ENCODE results near the gene PRTFDC1. TPM values are rescaled to one million over a fixed set of nuclear protein-coding genes. Genes with fewer than 3 reads are reported as not detected.

PRTFDC1 gene
- total RNA-seq, 2 experiments from 2014 or later = 2.2 to 2.7 TPM

DNA sequence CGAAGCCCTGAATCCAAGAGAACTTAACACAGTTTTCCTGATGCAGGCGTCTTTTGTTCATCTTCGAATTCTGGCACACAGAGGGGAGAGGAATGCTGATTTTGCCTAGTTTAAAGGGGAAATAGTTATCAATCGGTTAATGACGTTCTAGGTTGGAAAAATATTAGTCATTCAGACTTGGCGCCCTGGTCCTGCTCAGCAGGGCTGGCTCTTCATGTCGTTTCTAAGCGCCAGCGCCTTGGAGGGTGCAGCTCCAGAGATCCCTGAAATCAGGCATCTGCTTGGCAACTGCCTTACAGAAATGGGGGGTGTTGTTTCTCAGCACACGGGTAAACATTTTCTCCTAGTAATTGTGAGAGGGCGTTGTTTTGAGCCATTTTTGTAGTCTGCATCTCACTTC, 1.3 kb upstream of the PRTFDC1 start:
- DNase-seq (no peak), ATAC-seq (no peak)
- no peaks in the 10 kb centered on the region for H3K27me3 Mint-ChIP-seq
- H3K36me3 Mint-ChIP-seq (ENCODE audit: low read depth) = no peaks in the 10 kb centered on the region
- H3K4me1 Mint-ChIP-seq (ENCODE audit: low read depth) = peaks cover 22% of the 10 kb centered on the region
- H3K4me3 Mint-ChIP-seq = peak overlapping the region; percentile 77
- ChIA-PET CTCF (interaction anchor here (0.8 to 1.6 kb wide), 2 partner anchors 9 to 127 kb away, joined by 4 read pairs; no protein-coding TSS in a partner anchor), POLR2A (no interaction called here)
- H3K9me3 Mint-ChIP-seq = no peaks in the 10 kb centered on the region
- intact Hi-C loops (cut with micrococcal nuclease) = no loop called here
- TF ChIP-seq, protein P1, sequence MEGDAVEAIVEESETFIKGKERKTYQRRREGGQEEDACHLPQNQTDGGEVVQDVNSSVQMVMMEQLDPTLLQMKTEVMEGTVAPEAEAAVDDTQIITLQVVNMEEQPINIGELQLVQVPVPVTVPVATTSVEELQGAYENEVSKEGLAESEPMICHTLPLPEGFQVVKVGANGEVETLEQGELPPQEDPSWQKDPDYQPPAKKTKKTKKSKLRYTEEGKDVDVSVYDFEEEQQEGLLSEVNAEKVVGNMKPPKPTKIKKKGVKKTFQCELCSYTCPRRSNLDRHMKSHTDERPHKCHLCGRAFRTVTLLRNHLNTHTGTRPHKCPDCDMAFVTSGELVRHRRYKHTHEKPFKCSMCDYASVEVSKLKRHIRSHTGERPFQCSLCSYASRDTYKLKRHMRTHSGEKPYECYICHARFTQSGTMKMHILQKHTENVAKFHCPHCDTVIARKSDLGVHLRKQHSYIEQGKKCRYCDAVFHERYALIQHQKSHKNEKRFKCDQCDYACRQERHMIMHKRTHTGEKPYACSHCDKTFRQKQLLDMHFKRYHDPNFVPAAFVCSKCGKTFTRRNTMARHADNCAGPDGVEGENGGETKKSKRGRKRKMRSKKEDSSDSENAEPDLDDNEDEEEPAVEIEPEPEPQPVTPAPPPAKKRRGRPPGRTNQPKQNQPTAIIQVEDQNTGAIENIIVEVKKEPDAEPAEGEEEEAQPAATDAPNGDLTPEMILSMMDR (IDR thresholded peaks at IDR 0.05) = no peak
- H3K27ac Mint-ChIP-seq = peak overlapping the region; percentile 86

DNA sequence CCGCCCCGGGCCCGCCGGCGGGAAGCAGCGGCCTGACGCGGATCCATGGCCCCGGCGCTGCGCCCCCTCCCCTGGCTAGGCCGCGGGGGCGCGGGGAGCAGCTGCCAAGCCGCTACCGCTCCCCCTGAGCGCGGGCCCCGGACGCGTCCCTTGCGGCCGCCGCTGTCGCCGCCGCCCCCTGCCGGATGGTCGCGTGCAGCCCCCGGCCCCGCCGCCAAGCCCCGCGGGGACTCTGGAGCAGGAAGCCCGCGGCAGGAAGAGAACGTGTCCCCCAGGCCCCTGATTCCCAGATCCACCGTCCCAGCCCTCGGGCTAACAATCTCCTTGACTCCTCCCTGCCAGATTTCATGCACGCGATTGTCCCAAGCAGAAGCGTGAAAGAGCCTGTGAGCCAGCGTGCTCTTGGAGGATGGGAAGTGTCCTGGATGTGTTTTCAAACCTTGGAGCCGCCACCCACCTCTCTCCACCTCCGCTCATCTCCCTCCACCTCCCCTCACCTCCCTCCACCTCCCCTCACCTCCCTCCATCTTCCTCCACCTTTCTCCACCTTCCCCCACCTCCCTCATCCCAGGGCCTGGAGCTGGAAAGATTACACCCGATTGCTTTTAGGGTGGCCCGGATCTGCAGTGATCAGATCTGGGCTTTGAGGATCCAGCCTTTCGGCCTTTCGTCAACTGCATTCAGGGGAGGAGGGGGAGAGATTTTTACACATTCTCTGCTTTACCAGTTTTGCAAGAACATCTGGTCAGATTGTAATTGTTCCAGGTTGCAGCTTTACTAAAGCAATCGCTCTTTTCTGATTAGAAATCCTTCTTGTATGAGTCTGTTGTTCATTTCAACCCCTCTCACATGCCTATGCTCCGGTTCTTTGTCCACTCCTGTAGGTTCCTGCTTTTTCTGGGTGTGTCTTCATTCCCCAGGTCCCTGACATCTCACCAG, 570 bp upstream of the PRTFDC1 start:
- Mint-ChIP-seq H3K4me1 (ENCODE audit: low read depth) (peaks cover 29% of the 10 kb centered on the region), H3K4me3 (peak overlapping the region; percentile 77), H3K27ac (peak overlapping the region; percentile 86), H3K9me3 (no peaks in the 10 kb centered on the region), H3K36me3 (ENCODE audit: low read depth) (no peaks in the 10 kb centered on the region), H3K27me3 (no peaks in the 10 kb centered on the region)
- TF ChIP-seq, protein P1 (IDR thresholded peaks at IDR 0.05) = peak; percentile 43
- ATAC-seq = peak; percentile 57
- POLR2A ChIA-PET = interaction anchor here (1.0 to 1.7 kb wide), 4 partner anchors 10 to 97 kb away, joined by 3 to 8 read pairs (median 3); no protein-coding TSS in a partner anchor
- DNase-seq = peak; percentile 43
- intact Hi-C loops (cut with micrococcal nuclease) = no loop called here
- CTCF ChIA-PET = interaction anchor here (0.8 to 1.6 kb wide), 3 partner anchors 9 to 246 kb away, joined by 4 read pairs; no protein-coding TSS in a partner anchor

DNA sequence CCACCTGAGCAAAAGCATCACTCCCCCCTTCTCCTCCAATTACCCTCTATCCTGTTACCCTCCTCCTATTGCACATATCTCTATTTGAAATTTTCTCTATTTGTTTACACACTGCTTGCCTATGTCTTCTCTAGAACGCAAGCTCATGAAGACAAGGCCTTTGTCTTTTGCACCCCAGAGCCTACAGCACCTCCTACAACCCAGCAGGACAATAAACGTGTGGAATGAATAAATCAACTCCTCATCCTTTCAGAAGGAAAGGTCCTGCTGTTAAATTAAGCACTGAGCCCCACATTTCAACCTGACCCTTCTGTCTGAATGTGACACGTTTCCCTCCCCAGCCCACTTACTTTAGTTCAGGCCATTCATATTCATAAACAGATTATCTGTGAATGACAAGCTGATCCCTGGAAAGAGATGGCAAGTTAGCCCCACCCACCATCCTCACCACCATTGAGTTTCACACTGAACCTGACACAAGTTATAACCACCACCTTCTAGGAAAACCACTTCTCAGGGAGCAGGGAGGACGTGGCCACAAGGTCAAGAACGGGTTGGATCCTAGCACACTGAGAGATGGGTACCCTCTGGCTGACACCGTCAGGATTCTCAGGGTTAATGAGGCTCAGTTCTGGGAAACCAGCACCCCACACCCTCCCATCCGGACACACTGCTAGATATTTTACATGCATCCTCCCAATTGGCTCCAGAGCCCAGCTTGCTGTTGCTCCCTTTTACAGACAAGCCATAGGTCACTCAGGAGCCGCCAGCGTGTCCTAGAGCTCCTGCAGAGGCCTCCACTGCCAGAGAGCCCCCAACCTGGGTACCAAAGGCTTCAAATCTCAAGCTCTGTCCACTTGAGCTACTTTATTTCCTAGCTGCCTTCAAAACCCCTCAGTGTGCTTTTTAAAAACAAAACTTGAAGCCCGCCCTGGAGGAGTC, 934 bp downstream of the PRTFDC1 start:
- peak overlapping the region; percentile 71 for H3K4me3 Mint-ChIP-seq
- CTCF ChIA-PET = interaction anchor here (1.1 to 1.6 kb wide), 3 partner anchors 57 to 334 kb away, joined by 3 to 4 read pairs (median 4); no protein-coding TSS in a partner anchor
- peaks cover 38% of the 10 kb centered on the region for H3K4me1 Mint-ChIP-seq (ENCODE audit: low read depth)
- intact Hi-C loops (cut with micrococcal nuclease) = no loop called here
- TF ChIP-seq, protein P1 (IDR thresholded peaks at IDR 0.05) = no peak
- DNase-seq (peak; percentile 62), ATAC-seq (peak; percentile 62)
- no peaks in the 10 kb centered on the region for H3K9me3 Mint-ChIP-seq
- POLR2A ChIA-PET = interaction anchor here (0.9 to 1.7 kb wide), 4 partner anchors 8 to 229 kb away, joined by 3 to 8 read pairs (median 3); no protein-coding TSS in a partner anchor
- H3K36me3 Mint-ChIP-seq (ENCODE audit: low read depth) = no peaks in the 10 kb centered on the region
- peak overlapping the region; percentile 84 for H3K27ac Mint-ChIP-seq
- no peaks in the 10 kb centered on the region for H3K27me3 Mint-ChIP-seq

DNA sequence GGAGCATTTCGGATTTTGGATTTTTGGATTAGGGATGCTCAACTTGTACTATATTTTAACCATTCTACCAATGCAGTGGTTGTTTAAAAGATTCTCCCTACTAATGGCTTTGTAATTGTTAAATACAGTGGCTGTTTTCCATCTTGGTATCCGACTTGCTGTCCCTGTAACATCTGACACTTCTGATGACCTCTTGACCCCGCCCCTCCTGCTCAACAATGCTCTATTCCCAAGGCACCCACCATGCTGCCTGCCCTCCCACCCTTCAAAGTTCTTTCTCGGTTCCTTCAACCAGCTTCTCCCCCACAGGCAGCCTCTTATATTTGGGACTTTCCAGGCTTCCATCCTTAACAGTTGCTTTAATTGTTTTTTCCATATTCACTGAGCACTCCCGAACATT, 2.0 kb downstream of the PRTFDC1 start:
- Mint-ChIP-seq H3K9me3 (no peaks in the 10 kb centered on the region), H3K27me3 (no peaks in the 10 kb centered on the region), H3K4me3 (no peak overlapping the region), H3K27ac (peak overlapping the region; percentile 22), H3K36me3 (ENCODE audit: low read depth) (no peaks in the 10 kb centered on the region), H3K4me1 (ENCODE audit: low read depth) (peaks cover 38% of the 10 kb centered on the region)
- TF ChIP-seq, protein P1 (IDR thresholded peaks at IDR 0.05) = no peak
- ChIA-PET CTCF (no interaction called here), POLR2A (no interaction called here)
- intact Hi-C loops (cut with micrococcal nuclease) = no loop called here
- no peak for ATAC-seq
- no peak for DNase-seq

All from activated CD8-positive, alpha-beta T cell treated with anti-CD3 and anti-CD28 coated beads for 36 hours (primary cell).